Measurements from ENCODE around the gene ATXN10. TPM values are rescaled to one million over a fixed set of nuclear protein-coding genes. Genes with fewer than 3 reads are reported as not detected.

Gene ATXN10
- total RNA-seq, 4 donors from 2014 or later: 78.5 to 152 (median 113) TPM

DNA sequence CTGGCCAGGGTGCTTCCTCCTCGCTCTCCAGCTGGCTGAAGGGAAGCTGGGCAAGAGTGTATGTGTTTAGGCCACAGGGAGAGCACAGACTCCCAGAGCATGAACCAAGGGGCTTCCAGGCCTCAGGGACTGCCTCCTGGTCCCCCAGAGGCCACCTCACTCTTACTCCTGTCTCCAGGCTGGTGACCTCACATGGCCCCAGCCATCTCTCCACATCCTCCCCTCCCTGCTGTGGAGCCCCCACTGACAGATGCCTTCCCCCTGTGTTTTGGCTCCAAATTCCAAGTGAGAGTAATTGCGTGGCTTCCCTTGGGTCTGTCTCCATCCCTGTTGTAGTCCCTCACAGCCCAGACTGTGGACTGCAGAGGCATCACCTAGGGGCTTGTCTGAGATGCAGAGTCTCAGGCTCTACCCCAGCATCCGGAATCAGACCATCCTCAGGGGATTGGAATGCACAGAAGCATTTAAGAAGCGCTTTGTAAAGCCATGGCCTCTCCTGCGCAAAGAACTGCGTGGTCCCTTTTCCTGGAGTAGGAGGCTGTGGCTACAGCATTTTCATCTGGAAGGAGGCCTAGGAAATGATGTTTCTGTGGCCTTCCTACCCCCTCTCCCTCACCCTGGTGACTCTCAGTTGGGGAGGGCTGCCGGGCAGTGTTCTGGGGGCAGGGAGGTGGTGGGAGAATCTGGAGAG is 91.1 kb downstream of the ATXN10 start:
- H3K4me3 ChIP-seq: no peak overlapping the region
- no peaks in the 10 kb centered on the region for H3K27me3 ChIP-seq
- H3K36me3 ChIP-seq: peaks cover 0 to 25% of the 10 kb centered on the region in 2 donors
- 81% methylated on average over 3 of the region's 7 CpGs; no CpG with 5 or more reads in 1 of the 2 donors for WGBS, 2 donors (ENCODE audit: low coverage in 1 of 2)
- no peak overlapping the region for H3K27ac ChIP-seq
- TF ChIP-seq EP300 (IDR thresholded peaks at IDR 0.05) (no peak), POLR2A (IDR thresholded peaks at IDR 0.05) (no peak)
- peaks cover 0 to 14% (median 0%) of the 10 kb centered on the region in 3 donors for H3K4me1 ChIP-seq
- no peak for ATAC-seq
- H3K9me3 ChIP-seq: no peaks in the 10 kb centered on the region

DNA sequence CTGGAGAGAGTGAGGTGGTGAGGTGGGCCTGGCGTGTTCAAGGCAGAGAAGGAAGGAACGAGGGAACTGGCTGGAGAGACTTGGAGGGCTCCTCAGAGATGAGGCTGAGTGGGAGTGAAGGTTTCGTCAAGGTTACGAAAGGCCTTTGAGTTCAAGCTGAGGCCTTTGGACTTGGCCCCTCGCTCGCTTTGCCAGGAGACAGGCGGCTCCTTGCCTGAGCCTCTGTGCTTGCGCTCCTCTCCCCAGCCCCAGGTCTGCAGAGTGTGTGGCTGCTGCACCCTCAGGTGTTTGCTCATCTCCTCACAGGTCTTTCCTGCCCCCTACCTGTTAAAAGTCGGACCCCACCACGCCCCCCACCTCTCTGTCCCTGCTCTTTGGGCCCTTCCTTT is 91.6 kb downstream of the ATXN10 start:
- Histone ChIP-seq H3K4me1 (peaks cover 0 to 9% (median 0%) of the 10 kb centered on the region in 3 donors), H3K27me3 (no peaks in the 10 kb centered on the region), H3K36me3 (peaks cover 0 to 25% of the 10 kb centered on the region in 2 donors), H3K27ac (no peak overlapping the region), H3K4me3 (no peak overlapping the region), H3K9me3 (no peaks in the 10 kb centered on the region)
- TF ChIP-seq POLR2AphosphoS5 (IDR thresholded peaks at IDR 0.05) (no peak), POLR2A (IDR thresholded peaks at IDR 0.05) (no peak), EP300 (IDR thresholded peaks at IDR 0.05) (no peak)
- TF ChIP-seq, protein P1, sequence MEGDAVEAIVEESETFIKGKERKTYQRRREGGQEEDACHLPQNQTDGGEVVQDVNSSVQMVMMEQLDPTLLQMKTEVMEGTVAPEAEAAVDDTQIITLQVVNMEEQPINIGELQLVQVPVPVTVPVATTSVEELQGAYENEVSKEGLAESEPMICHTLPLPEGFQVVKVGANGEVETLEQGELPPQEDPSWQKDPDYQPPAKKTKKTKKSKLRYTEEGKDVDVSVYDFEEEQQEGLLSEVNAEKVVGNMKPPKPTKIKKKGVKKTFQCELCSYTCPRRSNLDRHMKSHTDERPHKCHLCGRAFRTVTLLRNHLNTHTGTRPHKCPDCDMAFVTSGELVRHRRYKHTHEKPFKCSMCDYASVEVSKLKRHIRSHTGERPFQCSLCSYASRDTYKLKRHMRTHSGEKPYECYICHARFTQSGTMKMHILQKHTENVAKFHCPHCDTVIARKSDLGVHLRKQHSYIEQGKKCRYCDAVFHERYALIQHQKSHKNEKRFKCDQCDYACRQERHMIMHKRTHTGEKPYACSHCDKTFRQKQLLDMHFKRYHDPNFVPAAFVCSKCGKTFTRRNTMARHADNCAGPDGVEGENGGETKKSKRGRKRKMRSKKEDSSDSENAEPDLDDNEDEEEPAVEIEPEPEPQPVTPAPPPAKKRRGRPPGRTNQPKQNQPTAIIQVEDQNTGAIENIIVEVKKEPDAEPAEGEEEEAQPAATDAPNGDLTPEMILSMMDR (IDR thresholded peaks at IDR 0.05): no peak
- WGBS, 2 donors (ENCODE audit: low coverage in 1 of 2): 91 to 100% methylated on average over 2 to 9 of the region's 10 CpGs
- no peak for ATAC-seq

DNA sequence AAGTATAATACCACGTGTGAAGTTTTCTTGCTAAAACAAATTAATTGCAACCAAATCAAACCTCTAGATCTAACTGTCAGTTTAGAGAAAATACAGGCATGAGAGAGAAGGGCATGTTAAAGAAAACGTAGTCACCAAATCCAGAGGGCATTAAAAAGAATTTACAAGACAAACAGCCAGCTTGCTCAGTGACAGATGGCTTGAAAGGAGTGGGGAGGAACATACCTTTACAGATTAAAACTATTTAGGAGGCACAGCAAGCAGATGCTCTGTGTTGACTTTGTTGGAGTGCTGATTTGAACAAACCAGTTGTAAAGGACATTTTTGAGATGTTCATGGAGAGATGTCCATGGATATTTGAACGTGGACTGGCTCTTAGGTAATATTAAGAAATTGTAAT is 96.9 kb downstream of the ATXN10 start:
- TF ChIP-seq POLR2AphosphoS5 (IDR thresholded peaks at IDR 0.05): no peak
- TF ChIP-seq EP300 (IDR thresholded peaks at IDR 0.05): no peak
- TF ChIP-seq POLR2A (IDR thresholded peaks at IDR 0.05): no peak
- TF ChIP-seq, protein P1 (IDR thresholded peaks at IDR 0.05): no peak
- Histone ChIP-seq H3K27ac (no peak overlapping the region), H3K4me3 (no peak overlapping the region), H3K9me3 (no peaks in the 10 kb centered on the region), H3K4me1 (no peaks in the 10 kb centered on the region), H3K36me3 (peaks cover 0 to 22% of the 10 kb centered on the region in 2 donors), H3K27me3 (no peaks in the 10 kb centered on the region)
- ATAC-seq: no peak
- WGBS, 2 donors (ENCODE audit: low coverage in 1 of 2): 45 to 68% methylated on average over 3 of the region's 3 CpGs

DNA sequence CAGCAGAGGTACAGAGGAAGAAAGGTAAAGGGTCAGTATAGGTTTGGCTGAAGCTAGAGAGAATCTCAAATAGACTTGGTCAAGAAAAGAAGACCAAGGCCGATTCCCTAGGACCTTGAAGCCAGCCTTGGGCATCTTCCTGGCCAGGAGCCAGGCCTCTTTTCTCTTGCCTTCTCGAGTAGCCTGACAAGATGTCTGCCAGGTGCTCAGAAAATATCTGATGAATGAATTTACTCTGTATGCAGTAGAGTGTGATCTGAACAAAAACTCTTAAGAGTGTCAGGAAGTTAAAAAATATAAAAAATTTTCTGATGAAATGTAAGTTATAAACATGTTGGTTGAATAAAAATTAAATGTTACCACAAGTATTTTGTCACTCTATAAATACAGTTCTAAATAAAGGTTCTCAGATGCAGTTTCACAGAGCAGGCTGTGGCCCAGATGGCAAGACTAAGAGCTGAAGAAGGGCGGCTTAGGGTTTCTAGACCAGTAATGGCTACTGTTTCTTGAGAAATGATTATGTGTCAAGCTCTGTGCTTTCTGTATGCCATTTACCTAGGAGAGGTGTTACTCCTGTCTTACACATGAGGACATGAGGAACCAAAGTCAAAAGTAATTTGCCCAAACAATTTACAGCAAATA is 98.1 kb downstream of the ATXN10 start:
- 77 to 82% methylated on average over 3 of the region's 3 CpGs for WGBS, 2 donors (ENCODE audit: low coverage in 1 of 2)
- TF ChIP-seq POLR2AphosphoS5 (IDR thresholded peaks at IDR 0.05) (no peak), POLR2A (IDR thresholded peaks at IDR 0.05) (no peak), EP300 (IDR thresholded peaks at IDR 0.05) (no peak)
- TF ChIP-seq, protein P1 (IDR thresholded peaks at IDR 0.05): no peak
- ATAC-seq: no peak

DNA sequence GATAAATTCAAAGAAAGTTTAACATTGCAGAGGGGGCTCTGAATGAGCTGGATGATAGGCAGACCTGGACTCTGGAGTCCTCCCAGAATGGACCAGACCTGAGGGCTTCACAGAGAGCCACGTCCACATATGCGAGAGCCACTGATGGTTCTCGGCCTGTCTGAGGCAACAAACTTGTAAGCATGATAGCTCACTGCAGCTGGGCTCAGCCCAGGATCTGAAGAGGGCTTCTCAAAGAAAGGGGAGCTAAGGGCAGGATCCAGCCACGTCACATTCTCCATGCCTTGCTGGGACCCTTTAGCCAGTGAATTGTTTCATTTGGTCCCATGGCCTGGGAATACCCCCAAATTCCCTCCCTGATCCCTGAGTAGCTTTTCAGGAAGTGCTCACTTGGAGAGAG is 98.9 kb downstream of the ATXN10 start:
- no peak overlapping the region for H3K4me3 ChIP-seq
- WGBS, 2 donors (ENCODE audit: low coverage in 1 of 2): 100% methylated on average over 2 of the region's 4 CpGs; no CpG with 5 or more reads in 1 of the 2 donors
- no peak overlapping the region for H3K27ac ChIP-seq
- ATAC-seq: no peak
- peaks cover 0 to 4% (median 0%) of the 10 kb centered on the region in 3 donors for H3K4me1 ChIP-seq
- H3K27me3 ChIP-seq: no peaks in the 10 kb centered on the region
- no peaks in the 10 kb centered on the region for H3K9me3 ChIP-seq
- H3K36me3 ChIP-seq: peaks cover 0 to 8% of the 10 kb centered on the region in 2 donors
- TF ChIP-seq POLR2AphosphoS5 (IDR thresholded peaks at IDR 0.05) (no peak), POLR2A (IDR thresholded peaks at IDR 0.05) (no peak), EP300 (IDR thresholded peaks at IDR 0.05) (no peak)
- TF ChIP-seq, protein P1 (IDR thresholded peaks at IDR 0.05): no peak

More for the DNA sequence above, 98.1 kb downstream of the ATXN10 start:
- Histone ChIP-seq H3K4me1 (no peaks in the 10 kb centered on the region), H3K36me3 (peaks cover 0 to 13% of the 10 kb centered on the region in 2 donors), H3K27me3 (no peaks in the 10 kb centered on the region), H3K4me3 (no peak overlapping the region), H3K27ac (no peak overlapping the region), H3K9me3 (no peaks in the 10 kb centered on the region)

Data from gastroesophageal sphincter (tissue), 4 donors.